ENCODE measurements around the gene EXD3. TPM values are rescaled to one million over a fixed set of nuclear protein-coding genes. Genes with fewer than 3 reads are reported as not detected.

EXD3 gene
- total and polyA plus RNA-seq, 9 of the 15 experiments (the other 6 are each of a cell fraction or from before 2014, with no cell fraction given) = 0.29 to 12.5 (median 3.9) TPM

DNA sequence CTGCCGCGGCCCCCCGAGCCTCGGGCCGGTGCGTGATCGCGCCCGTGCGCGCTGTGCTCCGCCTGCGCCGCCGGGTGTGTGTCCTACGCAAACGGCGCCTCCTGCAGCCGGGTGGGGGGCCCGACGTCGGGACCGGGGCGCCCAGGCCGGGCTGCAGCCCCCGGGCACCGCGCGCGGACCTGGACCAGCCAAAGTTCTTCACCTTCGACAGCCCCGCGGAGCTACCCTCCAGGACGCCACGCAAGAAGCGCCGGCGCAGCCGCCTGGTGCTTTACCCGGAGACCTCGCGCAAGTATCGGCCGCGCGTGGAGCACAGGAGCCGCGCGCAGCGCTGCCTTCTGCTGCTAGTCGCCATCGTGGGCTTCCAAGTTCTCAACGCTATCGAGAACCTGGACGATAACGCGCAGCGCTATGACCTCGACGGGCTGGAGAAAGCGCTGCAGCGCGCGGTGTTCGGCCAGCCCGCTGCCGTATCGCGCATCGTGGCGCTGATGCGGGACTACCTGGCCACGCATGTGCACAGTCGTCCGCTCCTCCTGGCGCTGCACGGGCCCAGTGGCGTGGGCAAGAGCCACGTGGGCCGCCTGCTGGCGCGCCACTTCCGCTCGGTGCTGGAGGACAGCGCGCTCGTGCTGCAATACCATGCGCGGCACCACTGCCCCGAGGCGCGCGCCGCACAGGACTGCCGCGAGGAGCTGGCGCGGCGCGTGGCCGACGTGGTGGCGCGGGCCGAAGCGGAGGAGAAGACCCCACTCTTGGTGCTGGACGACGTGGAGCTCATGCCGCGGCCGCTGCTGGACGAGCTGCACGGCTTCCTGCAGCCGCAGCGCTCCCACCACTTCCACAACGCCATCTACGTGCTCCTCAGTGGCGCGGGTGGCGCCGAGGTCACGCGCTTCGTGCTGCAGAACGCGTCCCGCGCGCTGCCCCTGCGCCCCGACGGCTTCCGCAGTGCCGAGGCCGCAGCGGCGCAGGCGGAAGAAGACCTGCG, 143.9 kb downstream of the EXD3 start (continued):
- TF ChIP-seq NR1H2 (CRISPR knock-in tag; IDR thresholded peaks at IDR 0.05) (no peak), SETDB1 (IDR thresholded peaks at IDR 0.05; ENCODE audit: low read length) (no peak), NFATC3 (IDR thresholded peaks at IDR 0.05) (no peak)
- TF ChIP-seq, protein P1, sequence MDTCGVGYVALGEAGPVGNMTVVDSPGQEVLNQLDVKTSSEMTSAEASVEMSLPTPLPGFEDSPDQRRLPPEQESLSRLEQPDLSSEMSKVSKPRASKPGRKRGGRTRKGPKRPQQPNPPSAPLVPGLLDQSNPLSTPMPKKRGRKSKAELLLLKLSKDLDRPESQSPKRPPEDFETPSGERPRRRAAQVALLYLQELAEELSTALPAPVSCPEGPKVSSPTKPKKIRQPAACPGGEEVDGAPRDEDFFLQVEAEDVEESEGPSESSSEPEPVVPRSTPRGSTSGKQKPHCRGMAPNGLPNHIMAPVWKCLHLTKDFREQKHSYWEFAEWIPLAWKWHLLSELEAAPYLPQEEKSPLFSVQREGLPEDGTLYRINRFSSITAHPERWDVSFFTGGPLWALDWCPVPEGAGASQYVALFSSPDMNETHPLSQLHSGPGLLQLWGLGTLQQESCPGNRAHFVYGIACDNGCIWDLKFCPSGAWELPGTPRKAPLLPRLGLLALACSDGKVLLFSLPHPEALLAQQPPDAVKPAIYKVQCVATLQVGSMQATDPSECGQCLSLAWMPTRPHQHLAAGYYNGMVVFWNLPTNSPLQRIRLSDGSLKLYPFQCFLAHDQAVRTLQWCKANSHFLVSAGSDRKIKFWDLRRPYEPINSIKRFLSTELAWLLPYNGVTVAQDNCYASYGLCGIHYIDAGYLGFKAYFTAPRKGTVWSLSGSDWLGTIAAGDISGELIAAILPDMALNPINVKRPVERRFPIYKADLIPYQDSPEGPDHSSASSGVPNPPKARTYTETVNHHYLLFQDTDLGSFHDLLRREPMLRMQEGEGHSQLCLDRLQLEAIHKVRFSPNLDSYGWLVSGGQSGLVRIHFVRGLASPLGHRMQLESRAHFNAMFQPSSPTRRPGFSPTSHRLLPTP (IDR thresholded peaks at IDR 0.05; ENCODE audit: borderline replicate concordance, extremely low read depth, insufficient read length) = no peak

DNA sequence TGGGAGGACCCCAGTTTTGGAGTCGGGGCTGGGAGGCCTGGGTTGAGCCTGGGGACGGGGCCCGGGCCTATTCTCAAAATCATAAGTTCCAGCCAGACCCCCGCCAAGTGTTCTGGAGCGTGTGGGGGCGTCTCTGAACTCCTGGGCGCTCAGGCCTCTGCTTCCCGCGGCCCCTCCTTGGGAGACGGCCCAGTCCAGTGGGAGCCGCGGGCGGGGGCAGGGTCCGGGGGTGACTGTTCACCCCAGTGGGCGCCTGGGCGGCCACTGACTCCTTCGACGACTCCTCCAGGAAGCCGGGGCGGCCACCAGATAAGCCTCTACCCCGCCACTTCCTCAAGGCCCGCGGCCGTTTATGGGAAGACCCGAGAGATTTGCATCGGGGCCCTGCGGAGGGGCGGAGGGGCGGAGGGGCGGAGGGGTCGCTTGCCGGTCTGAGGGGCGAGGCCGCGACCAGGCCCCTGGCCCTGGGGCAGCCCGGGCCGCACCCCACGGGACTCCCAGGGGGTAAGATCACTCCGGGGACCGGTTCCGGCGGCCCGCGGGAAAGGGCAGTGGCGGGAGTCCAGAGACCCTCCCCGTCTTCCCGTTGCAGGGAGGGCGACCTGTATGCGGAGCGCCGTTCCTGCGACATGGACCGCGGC, 144.8 kb downstream of the EXD3 start:
- DNase-seq (ENCODE audit: extremely low read depth in 1 of 4, low spot score in 3 of 4) = peak; percentile 64 to 72 (median 65)
- WGBS (ENCODE audit: insufficient coverage, low coverage, missing lambda C conversion rate) = 2% methylated on average over 39 of the region's 54 CpGs
- Histone ChIP-seq H2AFZ (ENCODE audit: low read depth, low read length) (peak overlapping the region; percentile 51; the same call in 1 of the 2 replicates), H3K4me3 (peak overlapping the region; percentile 88), H3K79me2 (ENCODE audit: control insufficient read depth, insufficient read depth, low read length) (peaks cover 37% of the 10 kb centered on the region), H3K9me3 (replicated peaks; ENCODE audit: control insufficient read depth, insufficient read depth, low read depth, low read length) (no peaks in the 10 kb centered on the region), H3K27me3 (ENCODE audit: control insufficient read depth in 2 of 2, insufficient read depth in 2 of 2, low read length in 2 of 2) (no peaks in the 10 kb centered on the region), H3K9ac (ENCODE audit: insufficient read depth in 1 of 2, low read depth in 2 of 2, low read length in 2 of 2) (peak overlapping the region; percentile 91 to 92), H3K4me1 (replicated peaks in 1 of 2; ENCODE audit: control insufficient read depth in 2 of 2, insufficient read depth in 2 of 2, low read length in 2 of 2) (peaks cover 17 to 86% of the 10 kb centered on the region in 2 experiments), H3K9me1 (ENCODE audit: control insufficient read depth, insufficient read depth, low read length) (no peaks in the 10 kb centered on the region), H3K27ac (ENCODE audit: extremely low read depth, low read depth, low read length) (peak overlapping the region; percentile 98), H3K36me3 (ENCODE audit: control insufficient read depth, insufficient read depth, low read length) (peaks cover 49% of the 10 kb centered on the region; the same call in 1 of the 3 replicates), H4K20me1 (replicated peaks; ENCODE audit: control insufficient read depth, insufficient read depth, low read length) (no peaks in the 10 kb centered on the region), H3K4me2 (ENCODE audit: insufficient read depth, low read length) (peak overlapping the region; percentile 82)
- peak; percentile 48 for ATAC-seq
- POLR2A ChIA-PET = interaction anchor here (0.6 to 2.6 kb wide), 9 partner anchors 9 to 275 kb away, joined by 3 to 23 read pairs (median 5); partner anchors contain the start of gene TUBB4B
- intact Hi-C loops (cut with micrococcal nuclease) = no loop called here
- FAIRE-seq = no peak
- CTCF ChIA-PET (ENCODE audit: low intra/inter-chr PET ratio) = interaction anchor here (0.8 to 2.3 kb wide), 2 partner anchors 17 to 145 kb away, joined by 4 to 8 read pairs; partner anchors contain the start of genes EXD3 and NOXA1
- TSS peak; percentile 63 for BruUV-seq (replicated peaks)
- in situ Hi-C loops (cut with MboI) = no loop called here
- peak in 2 of 3 experiments; percentile 21 to 56 for TF ChIP-seq YY1 (IDR thresholded peaks at IDR 0.05; ENCODE audit: borderline replicate concordance in 1 of 3, control insufficient read depth in 1 of 3, extremely low read depth in 1 of 3, insufficient read depth in 3 of 3, insufficient read length in 1 of 3, insufficient replicate concordance in 2 of 3, low read depth in 1 of 3, low read length in 2 of 3)
- TF ChIP-seq, protein P2, sequence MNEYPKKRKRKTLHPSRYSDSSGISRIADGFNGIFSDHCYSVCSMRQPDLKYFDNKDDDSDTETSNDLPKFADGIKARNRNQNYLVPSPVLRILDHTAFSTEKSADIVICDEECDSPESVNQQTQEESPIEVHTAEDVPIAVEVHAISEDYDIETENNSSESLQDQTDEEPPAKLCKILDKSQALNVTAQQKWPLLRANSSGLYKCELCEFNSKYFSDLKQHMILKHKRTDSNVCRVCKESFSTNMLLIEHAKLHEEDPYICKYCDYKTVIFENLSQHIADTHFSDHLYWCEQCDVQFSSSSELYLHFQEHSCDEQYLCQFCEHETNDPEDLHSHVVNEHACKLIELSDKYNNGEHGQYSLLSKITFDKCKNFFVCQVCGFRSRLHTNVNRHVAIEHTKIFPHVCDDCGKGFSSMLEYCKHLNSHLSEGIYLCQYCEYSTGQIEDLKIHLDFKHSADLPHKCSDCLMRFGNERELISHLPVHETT (CRISPR knock-in tag; conservative IDR thresholded peaks at IDR 0.05 in 1 of 2, IDR thresholded peaks at IDR 0.05 in 1 of 2) = peak in 1 of 2 experiments; percentile 22; a peak in 1 of 4 replicates
- TF ChIP-seq, protein P3, sequence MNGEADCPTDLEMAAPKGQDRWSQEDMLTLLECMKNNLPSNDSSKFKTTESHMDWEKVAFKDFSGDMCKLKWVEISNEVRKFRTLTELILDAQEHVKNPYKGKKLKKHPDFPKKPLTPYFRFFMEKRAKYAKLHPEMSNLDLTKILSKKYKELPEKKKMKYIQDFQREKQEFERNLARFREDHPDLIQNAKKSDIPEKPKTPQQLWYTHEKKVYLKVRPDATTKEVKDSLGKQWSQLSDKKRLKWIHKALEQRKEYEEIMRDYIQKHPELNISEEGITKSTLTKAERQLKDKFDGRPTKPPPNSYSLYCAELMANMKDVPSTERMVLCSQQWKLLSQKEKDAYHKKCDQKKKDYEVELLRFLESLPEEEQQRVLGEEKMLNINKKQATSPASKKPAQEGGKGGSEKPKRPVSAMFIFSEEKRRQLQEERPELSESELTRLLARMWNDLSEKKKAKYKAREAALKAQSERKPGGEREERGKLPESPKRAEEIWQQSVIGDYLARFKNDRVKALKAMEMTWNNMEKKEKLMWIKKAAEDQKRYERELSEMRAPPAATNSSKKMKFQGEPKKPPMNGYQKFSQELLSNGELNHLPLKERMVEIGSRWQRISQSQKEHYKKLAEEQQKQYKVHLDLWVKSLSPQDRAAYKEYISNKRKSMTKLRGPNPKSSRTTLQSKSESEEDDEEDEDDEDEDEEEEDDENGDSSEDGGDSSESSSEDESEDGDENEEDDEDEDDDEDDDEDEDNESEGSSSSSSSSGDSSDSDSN (IDR thresholded peaks at IDR 0.05; ENCODE audit: borderline replicate concordance in 1 of 2, low read depth in 2 of 2, low read length in 2 of 2) = peak in 1 of 2 experiments; percentile 54; a peak in 1 of 4 replicates
